Measurements from ENCODE around the gene AICDA. TPM values are rescaled to one million over a fixed set of nuclear protein-coding genes. Genes with fewer than 3 reads are reported as not detected.
A peak's percentile ranks its signal among the peaks of the same experiment; 100 is the strongest.
"Not testable (repeated sequence)": the region's sequence is repeated elsewhere in the genome, so short reads cannot be mapped to it uniquely, and the experiment has no call there.

Gene AICDA
- total RNA-seq, 1 experiment from 2014 or later = 0.22 TPM

DNA sequence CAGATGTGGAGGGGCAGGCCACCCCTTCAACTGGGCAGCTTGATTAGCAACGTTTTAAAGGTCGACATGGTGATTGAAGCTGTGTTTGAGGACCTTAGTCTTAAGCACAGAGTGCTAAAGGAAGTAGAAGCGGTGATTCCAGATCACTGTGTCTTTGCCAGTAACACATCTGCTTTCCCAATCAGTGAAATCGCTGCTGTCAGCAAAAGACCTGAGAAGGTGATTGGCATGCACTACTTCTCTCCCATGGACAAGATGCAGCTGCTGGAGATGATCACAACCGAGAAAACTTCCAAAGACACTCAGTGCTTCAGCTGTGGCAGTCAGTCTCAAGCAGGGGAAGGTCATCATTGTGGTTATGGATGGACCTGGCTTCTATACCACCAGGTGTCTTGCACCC is 23.9 kb upstream of the AICDA start:
- Histone ChIP-seq H3K14ac (ENCODE audit: insufficient read depth, low read length) (0 out of 2 replicates have a peak overlapping the region, but pooled peaks have one; percentile 22), H3K23ac (ENCODE audit: insufficient read length, low read depth, low read length) (no peak overlapping the region), H2BK120ac (ENCODE audit: low read depth, low read length, poor library complexity, severe bottlenecking) (no peak overlapping the region), H3K23me2 (ENCODE audit: insufficient read length, low read depth, low read length, poor library complexity, severe bottlenecking) (no peaks in the 10 kb centered on the region), H2BK20ac (ENCODE audit: low read depth, low read length, poor library complexity, severe bottlenecking) (no peak overlapping the region), H4K8ac (replicated peaks; ENCODE audit: insufficient read length, low read depth, low read length) (no peak overlapping the region), H3K4me1 (ENCODE audit: insufficient read depth, low read length) (peaks cover 15% of the 10 kb centered on the region), H2BK5ac (ENCODE audit: insufficient read length, low read length) (no peak overlapping the region), H2BK15ac (ENCODE audit: low read depth, low read length) (no peak overlapping the region), H4K91ac (ENCODE audit: insufficient read length, low read depth, low read length) (no peak overlapping the region), H4K5ac (ENCODE audit: insufficient read length, low read depth, low read length) (no peak overlapping the region), H3K27ac (ENCODE audit: insufficient read length, low read depth, low read length) (peak overlapping the region; percentile 29), H3K4me2 (ENCODE audit: insufficient read depth, insufficient read length, low read length) (no peak overlapping the region), H2AFZ (ENCODE audit: low read length) (no peak overlapping the region), H3T11ph (ENCODE audit: low read length) (no peak overlapping the region), H2BK12ac (ENCODE audit: insufficient read length, low read depth, low read length) (peak overlapping the region; percentile 15), H3K27me3 (ENCODE audit: insufficient read depth, low read length) (no peaks in the 10 kb centered on the region), H3K18ac (ENCODE audit: insufficient read length, low read depth, low read length) (no peak overlapping the region), H2AK5ac (ENCODE audit: insufficient read length, low read length) (no peak overlapping the region), H3K79me2 (ENCODE audit: insufficient read depth, low read length) (no peaks in the 10 kb centered on the region), H4K20me1 (ENCODE audit: control insufficient read depth, insufficient read depth, insufficient read length) (no peaks in the 10 kb centered on the region), H3K4ac (ENCODE audit: low read depth, low read length) (no peak overlapping the region), H3K9ac (ENCODE audit: extremely low read depth, insufficient read length, low read length) (no peak overlapping the region), H3K79me1 (ENCODE audit: insufficient read depth, low read depth, low read length, poor library complexity, severe bottlenecking) (no peaks in the 10 kb centered on the region), H3K9me3 (ENCODE audit: control insufficient read depth, low read depth, low read length) (no peaks in the 10 kb centered on the region), H3K56ac (ENCODE audit: insufficient read length, low read depth, low read length) (no peak overlapping the region)
- WGBS (ENCODE audit: extremely low coverage, insufficient read length, low lambda C conversion rate) = no CpG with 5 or more reads among the region's 5 CpGs
- H3K27me3 Mint-ChIP-seq (ENCODE audit: low read depth) = 0 out of 2 replicates have a peak, but pooled peaks cover 3% of the 10 kb centered on the region
- peaks cover under 1 to 12% (median 9%) of the 10 kb centered on the region in 3 experiments; a peak in 5 of 7 replicates for H3K36me3 Mint-ChIP-seq (ENCODE audit: insufficient read depth in 1 of 3, low read depth in 3 of 3)
- TF ChIP-seq, protein P1, sequence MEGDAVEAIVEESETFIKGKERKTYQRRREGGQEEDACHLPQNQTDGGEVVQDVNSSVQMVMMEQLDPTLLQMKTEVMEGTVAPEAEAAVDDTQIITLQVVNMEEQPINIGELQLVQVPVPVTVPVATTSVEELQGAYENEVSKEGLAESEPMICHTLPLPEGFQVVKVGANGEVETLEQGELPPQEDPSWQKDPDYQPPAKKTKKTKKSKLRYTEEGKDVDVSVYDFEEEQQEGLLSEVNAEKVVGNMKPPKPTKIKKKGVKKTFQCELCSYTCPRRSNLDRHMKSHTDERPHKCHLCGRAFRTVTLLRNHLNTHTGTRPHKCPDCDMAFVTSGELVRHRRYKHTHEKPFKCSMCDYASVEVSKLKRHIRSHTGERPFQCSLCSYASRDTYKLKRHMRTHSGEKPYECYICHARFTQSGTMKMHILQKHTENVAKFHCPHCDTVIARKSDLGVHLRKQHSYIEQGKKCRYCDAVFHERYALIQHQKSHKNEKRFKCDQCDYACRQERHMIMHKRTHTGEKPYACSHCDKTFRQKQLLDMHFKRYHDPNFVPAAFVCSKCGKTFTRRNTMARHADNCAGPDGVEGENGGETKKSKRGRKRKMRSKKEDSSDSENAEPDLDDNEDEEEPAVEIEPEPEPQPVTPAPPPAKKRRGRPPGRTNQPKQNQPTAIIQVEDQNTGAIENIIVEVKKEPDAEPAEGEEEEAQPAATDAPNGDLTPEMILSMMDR (conservative IDR thresholded peaks at IDR 0.05) = no peak
- H3K4me1 Mint-ChIP-seq = peaks cover 51 to 55% of the 10 kb centered on the region in 2 experiments
- 0 out of 5 replicates have a peak overlapping the region, but pooled peaks have one; percentile 14 to 28 for H3K4me3 Mint-ChIP-seq
- H3K9me3 Mint-ChIP-seq = peaks cover 7 to 9% of the 10 kb centered on the region in 2 experiments; a peak in 4 of 5 replicates
- no peak for DNase-seq
- H3K27ac Mint-ChIP-seq = peak overlapping the region; percentile 60 to 98 (median 97); a peak in 6 of 7 replicates

DNA sequence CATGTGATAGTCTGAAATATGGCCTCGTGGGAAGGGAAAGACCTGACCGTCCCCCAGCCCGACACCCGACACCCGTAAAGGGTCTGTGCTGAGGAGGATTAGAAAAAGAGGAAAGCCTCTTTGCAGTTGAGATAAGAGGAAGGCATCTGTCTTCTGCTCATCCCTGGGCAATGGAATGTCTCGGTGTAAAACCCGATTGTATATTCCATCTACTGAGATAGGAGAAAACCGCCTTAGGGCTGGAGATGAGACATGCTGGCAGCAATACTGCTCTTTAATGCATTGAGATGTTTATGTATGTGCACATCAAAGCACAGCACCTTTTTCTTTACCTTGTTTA is 23.3 kb upstream of the AICDA start:
- H3K23ac ChIP-seq (ENCODE audit: insufficient read length, low read depth, low read length); H3K9me3 ChIP-seq (ENCODE audit: control insufficient read depth, low read depth, low read length); H2BK12ac ChIP-seq (ENCODE audit: insufficient read length, low read depth, low read length); H4K8ac ChIP-seq (replicated peaks; ENCODE audit: insufficient read length, low read depth, low read length); H2BK5ac ChIP-seq (ENCODE audit: insufficient read length, low read length); H2AK5ac ChIP-seq (ENCODE audit: insufficient read length, low read length); H4K91ac ChIP-seq (ENCODE audit: insufficient read length, low read depth, low read length); H3K4me2 ChIP-seq (ENCODE audit: insufficient read depth, insufficient read length, low read length); H4K20me1 ChIP-seq (ENCODE audit: control insufficient read depth, insufficient read depth, insufficient read length); H2BK15ac ChIP-seq (ENCODE audit: low read depth, low read length); H3K79me1 ChIP-seq (ENCODE audit: insufficient read depth, low read depth, low read length, poor library complexity, severe bottlenecking); DNase-seq; H4K5ac ChIP-seq (ENCODE audit: insufficient read length, low read depth, low read length); H2AFZ ChIP-seq (ENCODE audit: low read length); H2BK20ac ChIP-seq (ENCODE audit: low read depth, low read length, poor library complexity, severe bottlenecking); H2BK120ac ChIP-seq (ENCODE audit: low read depth, low read length, poor library complexity, severe bottlenecking); H3K23me2 ChIP-seq (ENCODE audit: insufficient read length, low read depth, low read length, poor library complexity, severe bottlenecking); H3K14ac ChIP-seq (ENCODE audit: insufficient read depth, low read length); H3K4ac ChIP-seq (ENCODE audit: low read depth, low read length); H3K56ac ChIP-seq (ENCODE audit: insufficient read length, low read depth, low read length); H3T11ph ChIP-seq (ENCODE audit: low read length); H3K9ac ChIP-seq (ENCODE audit: extremely low read depth, insufficient read length, low read length); H3K79me2 ChIP-seq (ENCODE audit: insufficient read depth, low read length); H3K27me3 ChIP-seq (ENCODE audit: insufficient read depth, low read length); H3K18ac ChIP-seq (ENCODE audit: insufficient read length, low read depth, low read length); H3K27me3 Mint-ChIP-seq (ENCODE audit: low read depth): not testable (repeated sequence)
- Mint-ChIP-seq H3K9me3 (peaks cover 6 to 13% of the 10 kb centered on the region in 2 experiments; a peak in 4 of 5 replicates), H3K36me3 (ENCODE audit: insufficient read depth in 1 of 3, low read depth in 3 of 3) (peaks cover 2 to 13% (median 9%) of the 10 kb centered on the region in 3 experiments; a peak in 5 of 7 replicates), H3K4me3 (peak overlapping the region; percentile 15 to 28; a peak in 4 of 5 replicates), H3K4me1 (peaks cover 51 to 55% of the 10 kb centered on the region in 2 experiments), H3K27ac (peak overlapping the region; percentile 60 to 98 (median 97))
- Histone ChIP-seq H3K4me1 (ENCODE audit: insufficient read depth, low read length) (peaks cover 15% of the 10 kb centered on the region), H3K27ac (ENCODE audit: insufficient read length, low read depth, low read length) (peak overlapping the region; percentile 29)
- no CpG with 5 or more reads among the region's 8 CpGs for WGBS (ENCODE audit: extremely low coverage, insufficient read length, low lambda C conversion rate)

All from H9 (cell line).